K562 treated with DMSO at 1 percent for 48 hours (cell line): ENCODE measurements around the gene ATG4B. TPM values are rescaled to one million over a fixed set of nuclear protein-coding genes. Genes with fewer than 3 reads are reported as not detected.

ENCODE experiments used
- total RNA-seq: library from RNA; unstranded; fragments of 300-600 nt; gene quantifications from 2 replicates; pipeline ENCODE4 v1.2.3, GENCODE V29; 2022; ENCODE audit warnings: low replicate concordance; ENCODE audit errors: extremely low read depth

Gene ATG4B
- total RNA-seq, result not detected in 2 replicates

DNA sequence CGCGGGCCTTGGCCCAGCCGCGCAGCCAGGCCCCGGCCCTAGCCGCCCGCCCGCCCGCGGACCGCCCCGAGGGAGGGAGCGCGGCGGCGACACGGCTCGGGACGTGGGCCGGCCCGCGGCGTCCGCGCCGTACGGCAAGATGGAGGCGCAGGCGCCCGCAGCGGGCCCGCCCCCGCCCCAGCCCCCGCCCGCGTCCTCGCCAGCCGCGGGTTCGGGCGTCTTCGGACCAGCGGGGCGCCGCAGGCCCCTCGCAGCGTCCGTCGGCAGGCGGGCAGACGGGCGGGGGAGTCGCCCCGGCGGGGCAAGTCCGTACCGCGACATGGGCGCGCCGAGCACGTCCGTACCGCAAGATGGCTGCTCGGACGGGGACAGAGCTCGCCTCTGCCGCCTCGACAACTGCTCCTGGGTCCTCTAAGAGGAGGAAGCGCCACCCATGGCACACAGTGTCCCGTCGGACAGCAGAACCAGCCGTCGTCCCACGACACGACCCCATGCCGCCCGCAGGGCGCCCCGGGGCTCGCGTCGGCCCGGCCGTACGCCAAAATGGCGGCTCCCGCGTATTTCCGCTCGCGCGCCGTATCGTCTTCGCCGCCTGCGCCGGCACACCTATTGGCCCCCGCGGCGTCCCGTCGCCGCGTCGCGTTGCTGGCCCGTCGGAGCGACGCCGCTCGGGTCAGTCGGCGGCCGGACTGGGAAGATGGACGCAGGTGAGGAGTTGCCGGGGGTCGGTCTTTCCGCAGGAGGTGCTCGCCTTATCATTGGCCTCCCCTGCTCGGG, at the start of gene ATG4B, which contains the start of gene THAP4:
Gene ATG4B, plus strand, starts transcription at position 676 of the 777 bp plus-strand sequence. Its CDS starts 22 bp downstream, at position 698.
Gene THAP4, minus strand, starts transcription at position 141 of the 777 bp plus-strand sequence. CDS start 141 bp downstream, outside the sequence.

DNA sequence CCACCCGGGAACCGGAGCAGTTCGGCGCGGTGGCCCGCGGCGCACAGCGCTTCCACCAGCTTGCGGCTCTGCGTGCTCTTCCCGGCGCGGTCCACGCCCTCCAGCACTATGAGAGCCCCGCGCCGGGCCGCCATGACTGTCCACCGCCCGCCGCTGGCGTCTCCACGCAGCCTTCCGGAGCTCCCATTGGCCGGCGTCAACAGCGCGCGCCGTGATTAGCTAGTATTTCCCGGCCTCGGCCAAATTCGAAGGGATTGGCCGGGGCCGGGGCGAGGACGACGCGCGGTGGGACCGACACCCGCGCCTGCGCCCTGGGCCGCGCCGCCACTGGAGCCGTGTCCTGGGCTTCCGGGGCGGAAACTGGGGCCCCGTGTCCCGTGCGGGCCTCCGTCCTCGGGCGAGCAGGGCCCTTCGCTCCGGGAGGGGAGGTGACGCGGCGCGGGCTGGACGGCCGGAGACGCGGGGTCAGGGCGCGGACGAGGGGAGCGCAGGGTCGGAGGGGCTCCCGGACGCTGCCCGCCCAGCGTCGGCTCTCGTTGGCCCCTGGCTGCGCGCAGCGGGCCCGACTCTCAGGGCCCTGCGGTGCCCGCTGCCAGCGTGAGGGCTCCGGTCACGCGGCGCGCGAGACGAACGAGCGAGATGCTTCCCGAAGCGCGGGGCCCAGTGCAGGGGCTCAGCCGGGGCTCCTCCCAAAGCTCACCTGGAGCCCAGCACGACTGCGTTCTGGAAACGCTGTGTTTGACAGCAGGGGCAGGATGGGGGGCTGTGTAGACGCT, 49.3 kb downstream of the ATG4B start, which contains the start of gene DTYMK:
Gene DTYMK, minus strand, starts transcription at position 166 of the 776 bp plus-strand sequence. Its CDS starts 32 bp downstream, at position 134.

DNA sequence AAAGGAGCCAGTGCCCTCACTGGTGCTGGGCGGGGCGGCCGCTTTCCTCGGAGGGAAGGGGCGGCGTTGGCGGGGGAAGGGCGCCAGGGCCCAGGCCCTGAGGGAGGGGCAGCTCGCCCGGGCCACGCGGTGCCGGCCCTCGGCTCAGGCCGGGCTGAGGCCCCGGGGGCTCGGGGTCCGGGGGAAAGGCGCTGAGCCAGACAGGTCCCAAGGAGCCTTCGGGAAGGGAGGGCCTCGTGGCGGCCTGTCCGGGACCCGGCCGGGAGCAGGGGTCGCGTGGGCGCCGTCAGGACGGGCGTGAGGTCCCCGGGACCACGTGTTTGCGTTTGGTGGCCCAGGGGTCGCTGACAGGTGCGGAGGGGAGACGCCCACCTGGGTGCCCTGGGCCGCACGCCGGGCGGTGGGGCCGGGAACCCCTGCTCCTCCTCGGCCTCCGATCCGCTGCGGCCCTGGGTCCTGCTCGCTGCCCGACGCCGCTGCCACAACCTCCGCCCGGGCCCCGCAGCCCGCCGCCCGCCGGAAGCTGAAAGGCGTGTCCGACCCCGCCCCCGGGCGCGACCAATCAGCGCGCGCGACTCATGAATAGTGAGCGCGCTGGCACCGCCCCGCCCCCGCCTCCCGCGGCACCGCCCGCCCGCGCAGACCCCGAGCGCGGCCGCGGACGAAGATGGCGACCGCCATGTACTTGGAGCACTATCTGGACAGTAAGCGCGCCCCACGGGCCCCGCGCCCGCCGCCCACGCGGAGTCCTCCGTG, 64.1 kb downstream of the ATG4B start, which contains the start of gene ING5:
Gene ING5, plus strand, starts transcription at position 641 of the 756 bp plus-strand sequence. Its CDS starts 27 bp downstream, at position 668.

Other genes with a start within 250 kb of the ATG4B start
- gene STK25, start 129.1 kb upstream of the ATG4B start, total RNA-seq, result 745 TPM in 1 of 2 replicates, not detected in the other
- gene BOK, start 78.9 kb upstream of the ATG4B start, total RNA-seq, result not detected in 2 replicates
- gene THAP4, start 535 bp upstream of the ATG4B start, total RNA-seq, result 613 TPM in 1 of 2 replicates, not detected in the other
- gene DTYMK, start 49.1 kb downstream of the ATG4B start, total RNA-seq, result not detected in 2 replicates
- gene ING5, start 64.3 kb downstream of the ATG4B start, total RNA-seq, result not detected in 2 replicates
- gene D2HGDH, start 96.9 kb downstream of the ATG4B start, total RNA-seq, result not detected in 2 replicates
- gene GAL3ST2, start 139.1 kb downstream of the ATG4B start, total RNA-seq, result not detected in 2 replicates
- not detected in 2 replicates for gene NEU4, start 171.5 kb downstream of the ATG4B start, total RNA-seq
- gene PDCD1, start 221.2 kb downstream of the ATG4B start, total RNA-seq, result not detected in 2 replicates
- not detected in 2 replicates for gene RTP5, start 232.0 kb downstream of the ATG4B start, total RNA-seq